ENCODE results near the gene LENG8. TPM values are rescaled to one million over a fixed set of nuclear protein-coding genes. Genes with fewer than 3 reads are reported as not detected.

LENG8 gene
- total RNA-seq, 1 experiment from 2014 or later = 196 TPM

- TF ChIP-seq, protein P1, sequence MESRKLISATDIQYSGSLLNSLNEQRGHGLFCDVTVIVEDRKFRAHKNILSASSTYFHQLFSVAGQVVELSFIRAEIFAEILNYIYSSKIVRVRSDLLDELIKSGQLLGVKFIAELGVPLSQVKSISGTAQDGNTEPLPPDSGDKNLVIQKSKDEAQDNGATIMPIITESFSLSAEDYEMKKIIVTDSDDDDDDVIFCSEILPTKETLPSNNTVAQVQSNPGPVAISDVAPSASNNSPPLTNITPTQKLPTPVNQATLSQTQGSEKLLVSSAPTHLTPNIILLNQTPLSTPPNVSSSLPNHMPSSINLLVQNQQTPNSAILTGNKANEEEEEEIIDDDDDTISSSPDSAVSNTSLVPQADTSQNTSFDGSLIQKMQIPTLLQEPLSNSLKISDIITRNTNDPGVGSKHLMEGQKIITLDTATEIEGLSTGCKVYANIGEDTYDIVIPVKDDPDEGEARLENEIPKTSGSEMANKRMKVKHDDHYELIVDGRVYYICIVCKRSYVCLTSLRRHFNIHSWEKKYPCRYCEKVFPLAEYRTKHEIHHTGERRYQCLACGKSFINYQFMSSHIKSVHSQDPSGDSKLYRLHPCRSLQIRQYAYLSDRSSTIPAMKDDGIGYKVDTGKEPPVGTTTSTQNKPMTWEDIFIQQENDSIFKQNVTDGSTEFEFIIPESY (IDR thresholded peaks at IDR 0.05; ENCODE audit: extremely low read depth, insufficient replicate concordance, low read length) = no peak
- TF ChIP-seq POLR2AphosphoS5 (IDR thresholded peaks at IDR 0.05; ENCODE audit: low read depth, low read length) = no peak
- TF ChIP-seq ELF1 (IDR thresholded peaks at IDR 0.05; ENCODE audit: borderline replicate concordance, low read depth) = no peak
- TF ChIP-seq CEBPB (IDR thresholded peaks at IDR 0.05; ENCODE audit: low read depth) = no peak
- TF ChIP-seq ZFX (IDR thresholded peaks at IDR 0.05) = no peak
- no peak for TF ChIP-seq ATF3 (IDR thresholded peaks at IDR 0.05)
- no peak for TF ChIP-seq EGR1 (IDR thresholded peaks at IDR 0.05; ENCODE audit: low read depth)
- TF ChIP-seq CBX3 (IDR thresholded peaks at IDR 0.05; ENCODE audit: low read depth) = no peak
- no peak for TF ChIP-seq YY1 (IDR thresholded peaks at IDR 0.05; ENCODE audit: extremely low read depth, insufficient replicate concordance, low read depth, low read length)
- no peak for TF ChIP-seq TCF7L2 (IDR thresholded peaks at IDR 0.05; ENCODE audit: borderline replicate concordance, extremely low read depth, insufficient read depth, insufficient read length)
These were observed 20.4 kb upstream of the LENG8 start (continued) for GRCh38 chr19:54428323-54429175.

DNA sequence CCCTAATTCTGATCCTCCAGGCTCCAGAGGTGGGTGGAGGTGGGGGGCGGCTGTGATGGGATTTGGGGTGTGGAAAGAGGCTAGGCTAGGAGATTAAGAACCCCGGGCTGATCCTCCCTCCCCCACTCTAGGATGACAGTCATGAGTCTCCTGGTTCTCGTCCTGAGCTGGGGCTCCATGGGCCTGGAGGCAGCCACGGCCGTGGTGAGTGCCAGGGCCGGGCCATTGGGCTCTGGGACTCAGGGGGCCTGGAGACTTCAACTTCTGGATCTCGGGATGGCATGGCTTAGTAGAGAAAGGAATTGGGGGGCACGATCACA lies 19.9 kb upstream of the LENG8 start:
- no peak for DNase-seq (ENCODE audit: low read depth, low spot score)
- H3K79me2 ChIP-seq (ENCODE audit: insufficient read depth, low read length) = no peaks in the 10 kb centered on the region
- RAD21 ChIA-PET (ENCODE audit: low non-redundant PET in 1 of 2, low total read pairs in 2 of 2, uncharacterized antibody in 2 of 2, unreplicated experiment in 2 of 2) = no interaction called here
- no peaks in the 10 kb centered on the region for H3K9me3 ChIP-seq (ENCODE audit: control insufficient read depth in 1 of 2, insufficient read depth in 1 of 2, low read depth in 1 of 2, low read length in 2 of 2)
- H3K36me3 ChIP-seq (ENCODE audit: control insufficient read depth in 1 of 2, insufficient read depth in 2 of 2, low read length in 2 of 2) = no peaks in the 10 kb centered on the region
- no peaks in the 10 kb centered on the region for H3K9me2 ChIP-seq (ENCODE audit: insufficient read depth)
- BruUV-seq (replicated peaks) = no TSS peak
- TF ChIP-seq POLR2A (IDR thresholded peaks at IDR 0.05; ENCODE audit: borderline replicate concordance, extremely low read depth, insufficient read depth, insufficient read length) (no peak), JUND (IDR thresholded peaks at IDR 0.05) (no peak)
- no peak overlapping the region for H3K27ac ChIP-seq (ENCODE audit: low read depth, low read length)
- no peak overlapping the region for H2AFZ ChIP-seq (ENCODE audit: low read depth, low read length, poor library complexity, severe bottlenecking)
- no peak overlapping the region for H3K9ac ChIP-seq (ENCODE audit: low read length)
- no peaks in the 10 kb centered on the region for H4K20me1 ChIP-seq (ENCODE audit: insufficient read depth)
- no peak overlapping the region for H3K4me3 ChIP-seq (replicated peaks in 1 of 2; ENCODE audit: low read depth in 1 of 2, low read length in 2 of 2)
- no peak overlapping the region for H3K4me2 ChIP-seq (ENCODE audit: low read length)
- no peaks in the 10 kb centered on the region for H3K27me3 ChIP-seq (ENCODE audit: insufficient read depth, low read length)
- POLR2A ChIA-PET = no interaction called here
- ATAC-seq = no peak
- intact Hi-C loops (cut with micrococcal nuclease) = no loop called here
- H3K4me1 ChIP-seq (ENCODE audit: control insufficient read depth in 1 of 2, insufficient read depth in 2 of 2, low read length in 2 of 2) = peaks cover 29 to 36% of the 10 kb centered on the region in 2 experiments
- CTCF ChIA-PET = no interaction called here

Measured in HCT116 (cell line).